ENCODE data around the gene CDYL2.
A peak's percentile ranks its signal among the peaks of the same experiment; 100 is the strongest.
"Not testable (repeated sequence)": the region's sequence is repeated elsewhere in the genome, so short reads cannot be mapped to it uniquely, and the experiment has no call there.

Gene CDYL2

DNA sequence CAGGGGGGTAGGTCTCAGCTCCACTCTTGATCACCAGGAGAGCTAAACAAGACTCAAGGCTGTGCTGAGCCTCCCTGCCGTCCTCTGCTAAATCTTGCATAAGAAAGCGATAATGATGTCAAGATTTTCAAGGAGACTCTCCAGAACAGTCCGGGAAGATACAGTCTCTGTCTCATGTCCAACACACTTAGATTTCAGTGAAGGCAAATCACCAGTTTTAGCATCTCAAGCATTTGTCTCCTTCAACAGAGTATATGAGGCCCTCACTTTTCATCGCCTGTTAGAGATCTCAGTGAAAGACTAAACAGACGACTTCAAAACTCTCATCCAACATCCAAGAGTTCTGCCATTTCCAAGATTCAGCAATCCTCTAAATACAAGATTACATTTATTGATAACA is 13.6 kb downstream of the CDYL2 start:
- no peak overlapping the region for H3K27ac Mint-ChIP-seq
- no peak for ATAC-seq
- no peaks in the 10 kb centered on the region for H3K27me3 Mint-ChIP-seq
- no peak overlapping the region for H3K4me3 Mint-ChIP-seq
- DNase-seq, result no peak
- no peaks in the 10 kb centered on the region for H3K4me1 Mint-ChIP-seq
- peaks cover 3 to 6% of the 10 kb centered on the region in 2 donors for H3K9me3 Mint-ChIP-seq

DNA sequence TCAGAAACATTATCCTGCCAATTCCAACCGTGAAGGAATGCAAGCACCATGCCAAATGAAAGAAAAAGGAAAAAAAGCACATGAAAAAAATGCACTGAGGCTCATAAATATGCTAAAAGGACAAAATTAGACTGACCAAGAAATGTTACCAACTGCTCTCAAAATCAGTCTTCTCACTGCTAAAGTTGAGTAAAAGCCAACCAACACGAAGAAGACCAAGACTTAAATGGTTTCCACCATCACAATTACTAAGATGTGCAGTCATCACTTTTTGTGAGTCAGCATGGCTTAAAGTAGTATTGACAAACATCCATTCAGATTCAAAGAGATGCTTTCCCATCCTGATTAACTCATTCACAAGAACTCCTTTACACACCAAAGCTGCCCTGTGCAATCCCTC is 16.4 kb downstream of the CDYL2 start:
- DNase-seq, result no peak
- no peak overlapping the region for H3K4me3 Mint-ChIP-seq
- no peaks in the 10 kb centered on the region for H3K27me3 Mint-ChIP-seq
- no peak overlapping the region for H3K27ac Mint-ChIP-seq
- no peak for ATAC-seq
- H3K9me3 Mint-ChIP-seq, result peaks cover 21% of the 10 kb centered on the region in 2 donors
- no peaks in the 10 kb centered on the region for H3K4me1 Mint-ChIP-seq

DNA sequence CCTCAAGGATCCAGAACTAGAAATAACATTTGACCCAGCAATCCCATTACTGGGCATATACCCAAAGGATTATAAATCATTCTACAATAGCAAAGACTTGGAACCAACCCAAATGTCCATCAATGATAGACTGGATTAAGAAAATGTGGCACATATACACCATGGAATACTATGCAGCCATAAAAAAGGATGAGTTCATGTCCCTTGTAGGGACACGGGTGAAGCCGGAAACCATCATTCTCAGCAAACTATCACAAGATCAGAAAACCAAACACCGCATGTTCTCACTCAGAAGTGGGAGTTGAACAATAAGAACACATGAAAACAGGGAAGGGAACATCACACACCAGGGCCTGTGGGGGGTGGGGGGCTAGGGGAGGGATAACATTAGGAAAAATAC is 17.8 kb downstream of the CDYL2 start:
- peaks cover 29 to 34% of the 10 kb centered on the region in 2 donors for H3K9me3 Mint-ChIP-seq
- not testable (repeated sequence) for H3K27ac Mint-ChIP-seq, DNase-seq, H3K4me3 Mint-ChIP-seq, H3K4me1 Mint-ChIP-seq, H3K27me3 Mint-ChIP-seq, ATAC-seq

DNA sequence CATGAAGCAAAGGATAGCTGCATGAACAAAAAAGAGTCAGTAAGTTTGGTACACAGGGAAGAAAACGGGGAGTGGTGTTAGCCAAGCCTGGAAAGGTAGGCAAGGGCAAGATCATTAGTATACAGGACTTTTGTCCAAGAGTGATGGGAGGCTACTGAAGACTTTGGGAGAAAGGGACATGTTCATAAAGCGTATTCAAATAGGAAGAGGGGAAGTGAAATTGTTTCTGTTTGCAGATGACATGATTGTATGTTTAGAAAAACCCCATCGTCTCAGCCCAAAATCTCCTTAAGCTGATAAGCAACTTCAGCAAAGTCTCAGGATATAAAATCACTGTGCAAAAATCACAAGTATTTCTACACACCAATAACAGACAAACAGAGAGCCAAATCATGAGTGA is 19.4 kb downstream of the CDYL2 start:
- Mint-ChIP-seq H3K27me3 (no peaks in the 10 kb centered on the region), H3K4me3 (no peak overlapping the region), H3K4me1 (no peaks in the 10 kb centered on the region), H3K9me3 (peaks cover 40 to 45% of the 10 kb centered on the region in 2 donors), H3K27ac (no peak overlapping the region)
- DNase-seq (no peak), ATAC-seq (no peak)

DNA sequence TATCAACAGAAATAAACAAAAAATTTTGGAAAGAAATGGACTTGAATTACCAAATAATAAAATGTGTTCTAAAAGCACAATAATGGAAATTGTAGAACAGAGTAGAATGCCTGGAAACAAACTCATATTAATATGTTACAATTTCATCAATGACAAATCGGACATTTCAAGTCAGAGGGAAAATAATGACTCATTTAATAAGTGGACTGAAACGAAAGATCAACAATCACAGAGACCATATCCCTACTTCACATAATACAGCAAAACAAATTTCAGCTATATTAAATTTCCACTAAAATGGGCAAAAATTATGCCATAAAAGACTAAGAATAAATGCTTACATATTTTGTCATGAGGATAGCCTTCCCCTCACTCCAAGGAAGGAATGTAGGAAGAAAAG is 25.7 kb downstream of the CDYL2 start:
- Mint-ChIP-seq H3K27ac (no peak overlapping the region), H3K4me3 (no peak overlapping the region), H3K9me3 (peaks cover 19 to 25% of the 10 kb centered on the region in 2 donors), H3K27me3 (no peaks in the 10 kb centered on the region), H3K4me1 (no peaks in the 10 kb centered on the region)
- no peak for ATAC-seq
- DNase-seq, result no peak

DNA sequence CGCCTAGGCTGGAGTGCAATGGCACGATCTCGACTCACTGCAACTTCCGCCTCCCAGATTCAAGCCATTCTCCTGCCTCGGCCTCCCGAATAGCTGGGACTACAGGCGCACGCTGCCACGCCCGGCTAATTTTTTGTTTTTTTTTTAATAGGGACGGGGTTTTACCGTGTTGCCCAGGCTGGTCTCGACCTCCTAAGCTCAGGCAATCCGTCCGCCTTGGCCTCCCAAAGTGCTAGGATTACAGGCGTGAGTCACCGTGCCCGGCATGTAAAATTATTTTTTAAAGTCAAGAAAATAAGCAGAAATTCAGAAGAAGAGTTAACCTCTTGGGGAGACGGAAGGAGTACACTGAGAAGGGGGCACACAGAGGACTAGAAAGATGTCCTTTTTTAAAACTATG is 27.5 kb downstream of the CDYL2 start:
- Mint-ChIP-seq H3K27ac (no peak overlapping the region), H3K9me3 (peaks cover 14 to 17% of the 10 kb centered on the region in 2 donors), H3K27me3 (no peaks in the 10 kb centered on the region), H3K4me1 (no peaks in the 10 kb centered on the region), H3K4me3 (no peak overlapping the region)
- no peak for ATAC-seq
- no peak for DNase-seq

DNA sequence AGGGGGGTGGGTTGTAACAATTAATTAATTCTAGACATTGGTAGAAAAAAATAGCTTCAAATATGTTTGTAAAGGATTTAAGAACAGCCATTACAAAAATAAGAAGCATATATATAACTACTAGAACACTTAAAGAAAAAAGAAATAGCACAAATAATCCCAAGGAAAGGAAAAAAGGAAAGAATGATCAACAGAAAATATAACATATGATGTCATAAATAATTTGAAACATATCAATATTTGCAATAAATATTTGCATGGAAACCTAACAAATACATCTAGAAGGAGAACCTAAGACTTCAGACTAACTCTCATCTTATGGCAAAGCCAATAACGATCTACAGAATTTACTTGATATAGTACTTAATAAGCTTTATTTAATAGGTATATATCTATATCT is 28.9 kb downstream of the CDYL2 start:
- no peak for ATAC-seq

DNA sequence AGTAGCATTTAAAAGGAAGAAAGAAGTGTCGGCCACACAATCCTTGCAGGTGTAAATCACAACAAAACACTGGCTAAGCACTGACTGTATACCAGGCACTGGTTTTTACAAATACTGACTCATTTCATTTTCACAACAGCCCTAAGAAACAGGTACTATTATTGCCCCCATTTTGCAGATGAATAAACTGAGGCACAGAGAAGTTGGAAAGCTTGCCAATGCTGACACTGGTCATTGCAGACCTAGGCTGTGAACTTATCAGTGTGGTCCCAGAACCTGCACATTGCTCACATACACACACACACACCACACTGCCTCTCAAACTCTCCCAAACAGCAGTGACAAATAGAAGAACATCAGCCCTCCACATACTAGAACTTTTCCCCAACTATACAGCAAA is 37.6 kb downstream of the CDYL2 start:
- no peak for ATAC-seq
- DNase-seq, result no peak
- Mint-ChIP-seq H3K4me1 (no peaks in the 10 kb centered on the region), H3K4me3 (no peak overlapping the region), H3K27me3 (no peaks in the 10 kb centered on the region), H3K27ac (no peak overlapping the region), H3K9me3 (peaks cover 4 to 5% of the 10 kb centered on the region in 2 donors)

More for the DNA sequence above, 28.9 kb downstream of the CDYL2 start:
- Mint-ChIP-seq H3K27ac (peak overlapping the region in 1 of 2 donors; percentile 33), H3K4me3 (no peak overlapping the region), H3K9me3 (peaks cover 0 to 8% of the 10 kb centered on the region in 2 donors), H3K27me3 (no peaks in the 10 kb centered on the region), H3K4me1 (no peaks in the 10 kb centered on the region)
- no peak for DNase-seq

DNA sequence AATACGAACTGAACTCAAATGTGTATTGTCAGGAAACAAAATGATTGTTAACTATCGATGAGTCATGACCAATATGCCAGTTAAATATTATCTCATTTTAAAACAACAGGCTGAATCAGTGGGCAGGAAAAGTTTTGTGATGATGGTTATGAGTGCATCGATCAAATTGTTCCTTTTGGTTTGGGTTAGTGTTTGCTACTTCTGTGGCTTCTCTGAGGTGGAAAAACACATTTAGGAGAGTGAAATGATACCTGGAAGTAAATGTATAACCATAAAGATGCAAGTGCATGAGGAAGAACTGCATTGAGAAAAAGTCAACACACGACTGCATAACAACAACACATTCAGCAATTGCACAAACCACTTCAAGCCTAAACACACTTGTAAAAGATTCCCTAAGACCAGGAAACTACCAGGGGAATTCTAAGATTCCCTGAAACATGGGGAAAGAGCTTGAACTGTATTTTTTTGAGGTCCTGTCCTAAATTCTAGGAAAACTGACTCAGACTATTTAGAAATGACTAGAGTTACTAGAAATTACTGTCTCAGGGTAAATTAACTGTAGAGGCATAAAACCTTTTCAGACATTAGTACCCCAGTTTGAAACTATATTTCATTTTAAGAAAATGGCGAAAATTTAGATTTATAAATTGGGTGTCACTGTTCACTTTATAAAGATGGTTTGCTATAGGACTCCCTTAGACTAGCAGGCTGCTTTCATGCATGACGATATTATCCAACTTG is 44.8 kb downstream of the CDYL2 start:
- Mint-ChIP-seq H3K9me3 (no peaks in the 10 kb centered on the region), H3K27ac (no peak overlapping the region), H3K4me1 (peaks cover 10% of the 10 kb centered on the region), H3K27me3 (no peaks in the 10 kb centered on the region), H3K4me3 (no peak overlapping the region)
- no peak for DNase-seq
- peak; percentile 57 for ATAC-seq

DNA sequence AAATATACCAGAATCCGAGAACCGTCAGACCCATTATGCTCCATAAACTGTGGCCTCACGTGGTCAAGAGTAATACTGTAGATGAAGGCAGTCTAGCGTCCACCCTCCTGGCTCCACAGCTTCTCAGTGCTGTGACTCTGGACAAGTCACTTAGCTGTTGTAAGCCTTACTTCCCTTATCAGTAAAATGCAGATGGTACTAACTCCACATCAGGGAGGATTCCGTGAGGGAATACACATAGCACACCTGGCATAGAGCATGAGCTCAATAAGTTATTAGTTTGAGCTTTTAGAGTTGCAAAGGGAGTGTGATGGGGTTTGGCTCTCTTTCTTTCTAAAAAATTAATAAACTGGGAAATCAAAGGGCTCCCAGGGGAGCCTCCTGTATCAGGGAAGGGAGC is 49.9 kb downstream of the CDYL2 start:
- Mint-ChIP-seq H3K27me3 (no peaks in the 10 kb centered on the region), H3K27ac (no peak overlapping the region), H3K9me3 (no peaks in the 10 kb centered on the region), H3K4me1 (peaks cover 11% of the 10 kb centered on the region), H3K4me3 (no peak overlapping the region)
- DNase-seq (no peak), ATAC-seq (no peak)

DNA sequence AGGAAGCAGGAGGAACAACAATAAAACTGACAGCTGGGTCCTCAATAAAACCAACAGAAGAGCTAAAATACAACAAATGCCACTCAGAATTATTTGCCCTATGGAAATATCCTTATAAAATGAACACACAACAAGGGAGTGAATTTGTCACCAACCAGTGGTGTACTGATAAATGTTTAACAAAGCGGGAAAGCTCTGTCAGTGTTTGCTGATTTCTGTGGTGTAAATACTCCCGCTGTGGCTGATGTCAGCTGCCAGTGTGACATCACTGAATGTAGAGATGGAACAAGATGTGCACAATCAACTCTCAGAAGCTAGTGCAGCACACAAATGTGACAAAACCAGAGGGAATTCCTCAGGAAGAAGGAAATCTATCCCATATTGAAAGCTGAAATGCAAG is 51.9 kb downstream of the CDYL2 start:
- no peak overlapping the region for H3K27ac Mint-ChIP-seq
- DNase-seq, result no peak

DNA sequence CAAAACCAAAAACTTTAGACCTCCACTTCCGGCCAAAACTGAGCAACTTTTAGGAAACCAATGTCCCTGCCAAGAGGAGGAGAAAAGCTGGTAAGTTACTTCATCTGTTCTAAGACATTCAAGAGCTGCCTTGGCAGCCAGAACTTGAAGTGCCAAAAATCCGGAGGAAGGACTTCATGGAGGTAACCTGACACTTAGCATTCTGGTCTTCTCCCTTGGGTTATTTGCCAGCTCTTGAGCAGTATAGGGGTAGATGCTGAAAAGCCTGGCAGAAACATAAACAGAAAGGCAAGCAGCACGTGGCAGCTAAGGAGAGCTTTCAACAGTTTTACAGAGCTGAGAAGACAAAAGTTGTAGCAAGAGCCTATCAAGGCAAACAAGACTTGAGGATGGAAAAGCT is 53.2 kb downstream of the CDYL2 start:
- Mint-ChIP-seq H3K9me3 (peaks cover 4 to 7% of the 10 kb centered on the region in 2 donors), H3K4me1 (peaks cover 8% of the 10 kb centered on the region)

More for the DNA sequence above, 51.9 kb downstream of the CDYL2 start:
- Mint-ChIP-seq H3K4me3 (no peak overlapping the region), H3K27me3 (no peaks in the 10 kb centered on the region), H3K9me3 (peaks cover 4 to 7% of the 10 kb centered on the region in 2 donors), H3K4me1 (peaks cover 8% of the 10 kb centered on the region)
- no peak for ATAC-seq

DNA sequence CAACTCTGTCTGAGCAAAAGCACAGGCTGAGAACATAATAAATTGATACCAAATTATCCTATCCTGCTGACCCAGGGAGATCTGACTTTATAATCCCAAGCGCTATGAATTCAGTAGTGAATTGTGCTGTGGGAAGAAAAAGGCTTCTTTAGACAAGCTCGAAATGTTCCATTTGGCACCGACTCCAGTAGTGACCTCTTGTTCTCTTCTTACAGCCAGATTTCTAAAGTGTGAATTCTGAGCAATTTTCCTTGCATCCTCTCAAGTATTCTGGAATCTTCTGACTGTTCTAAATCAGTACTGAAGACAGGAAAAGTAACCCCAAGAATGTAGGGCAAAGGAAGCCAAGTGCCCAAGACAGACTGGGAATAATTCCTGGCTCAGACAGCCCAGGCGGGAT is 58.2 kb downstream of the CDYL2 start:
- H3K27me3 Mint-ChIP-seq, result no peaks in the 10 kb centered on the region
- peaks cover 14 to 18% of the 10 kb centered on the region in 2 donors for H3K9me3 Mint-ChIP-seq
- H3K4me3 Mint-ChIP-seq, result no peak overlapping the region
- no peak for DNase-seq
- peaks cover 15% of the 10 kb centered on the region for H3K4me1 Mint-ChIP-seq
- no peak for ATAC-seq
- H3K27ac Mint-ChIP-seq, result no peak overlapping the region

More for the DNA sequence above, 53.2 kb downstream of the CDYL2 start:
- DNase-seq (no peak), ATAC-seq (no peak)
- H3K27ac Mint-ChIP-seq, result peak overlapping the region; percentile 6 to 34
- no peak overlapping the region for H3K4me3 Mint-ChIP-seq
- no peaks in the 10 kb centered on the region for H3K27me3 Mint-ChIP-seq

DNA sequence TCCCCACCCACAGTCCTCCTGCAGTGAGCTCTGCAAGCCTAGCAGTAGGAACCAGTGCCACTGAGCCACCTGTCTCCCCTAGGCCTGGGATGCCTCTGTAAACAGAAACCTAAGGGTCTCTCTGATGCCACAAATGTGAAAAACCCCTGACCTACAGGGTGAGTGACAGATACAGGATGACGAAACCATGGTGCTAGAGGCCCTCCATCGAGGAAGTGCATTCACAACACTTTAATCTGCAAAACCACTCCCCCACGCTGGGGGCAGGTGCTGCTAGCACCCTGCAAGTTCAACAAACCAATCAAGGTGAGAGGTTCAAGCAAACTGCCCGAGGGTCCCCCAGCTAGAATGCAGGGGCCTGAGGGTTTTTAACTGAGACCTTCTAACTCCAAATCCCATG is 59.5 kb downstream of the CDYL2 start:
- no peak overlapping the region for H3K27ac Mint-ChIP-seq
- peaks cover 17 to 18% of the 10 kb centered on the region in 2 donors for H3K9me3 Mint-ChIP-seq
- ATAC-seq, result peak; percentile 79
- DNase-seq, result peak; percentile 7 to 22
- H3K27me3 Mint-ChIP-seq, result no peaks in the 10 kb centered on the region
- peaks cover 15% of the 10 kb centered on the region for H3K4me1 Mint-ChIP-seq
- no peak overlapping the region for H3K4me3 Mint-ChIP-seq

DNA sequence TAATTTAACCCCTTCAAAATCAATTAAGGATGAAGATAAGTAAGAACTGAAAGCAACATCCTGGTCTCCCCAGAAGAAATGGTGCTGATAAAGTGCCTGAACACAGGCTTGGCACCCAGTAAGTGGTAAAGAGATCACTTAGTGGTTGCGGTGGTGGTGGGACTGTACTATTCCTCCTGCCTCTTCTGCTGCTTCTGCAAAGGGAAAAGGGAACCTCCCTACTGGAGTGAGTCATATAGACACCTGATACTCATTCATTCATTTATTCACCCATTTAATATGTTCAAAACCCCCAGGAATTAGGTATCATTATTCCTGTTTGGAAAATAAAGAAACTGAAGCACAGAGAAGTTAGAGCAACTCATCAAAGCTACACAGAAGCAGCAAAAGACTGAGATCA is 60.6 kb downstream of the CDYL2 start:
- Mint-ChIP-seq H3K4me3 (no peak overlapping the region), H3K27ac (no peak overlapping the region), H3K4me1 (peaks cover 26% of the 10 kb centered on the region), H3K27me3 (no peaks in the 10 kb centered on the region), H3K9me3 (peaks cover 27% of the 10 kb centered on the region in 2 donors)
- DNase-seq, result no peak
- ATAC-seq, result peak; percentile 38

DNA sequence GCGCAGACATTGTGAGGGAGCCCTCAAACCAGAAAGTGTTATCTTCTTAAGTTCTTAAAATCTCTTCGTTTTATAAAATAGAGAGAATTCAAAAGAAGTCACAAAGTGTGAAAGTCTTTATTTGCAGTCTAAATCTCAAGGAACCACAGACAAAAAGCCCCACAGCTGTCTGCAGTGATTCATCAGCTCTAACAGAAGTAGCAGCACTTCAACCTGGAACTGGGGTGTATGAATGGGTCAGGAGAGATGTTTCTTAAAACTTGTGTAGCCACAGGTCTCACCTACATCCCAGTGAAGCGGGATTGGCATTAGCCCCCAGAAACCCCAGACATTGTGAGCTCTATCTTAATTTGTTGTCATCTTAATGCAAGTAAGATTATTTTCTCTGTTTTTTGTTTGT is 61.1 kb downstream of the CDYL2 start:
- DNase-seq (no peak), ATAC-seq (peak; percentile 49)
- no peaks in the 10 kb centered on the region for H3K27me3 Mint-ChIP-seq
- H3K4me1 Mint-ChIP-seq, result peaks cover 27% of the 10 kb centered on the region
- H3K4me3 Mint-ChIP-seq, result no peak overlapping the region
- H3K27ac Mint-ChIP-seq, result no peak overlapping the region
- H3K9me3 Mint-ChIP-seq, result peaks cover 23 to 24% of the 10 kb centered on the region in 2 donors

DNA sequence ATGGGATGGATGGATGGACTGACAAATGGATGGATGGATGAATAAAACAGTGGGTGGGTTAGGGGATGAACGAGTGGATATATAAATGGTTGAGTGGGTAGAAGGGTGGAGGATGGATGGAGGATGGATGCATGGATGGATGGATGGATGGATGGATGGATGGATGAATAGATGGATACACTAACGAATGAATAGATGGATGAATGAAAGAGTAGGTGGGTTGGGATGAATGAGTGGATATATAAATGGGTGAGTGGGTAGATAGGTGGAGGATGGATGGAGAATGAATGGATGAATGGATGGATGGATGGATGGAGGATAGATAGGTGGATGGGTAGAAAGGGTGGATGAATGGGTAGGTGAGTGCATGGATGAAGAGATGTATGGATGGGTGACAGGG is 62.1 kb downstream of the CDYL2 start:
- Mint-ChIP-seq H3K27ac (no peak overlapping the region), H3K9me3 (peaks cover 23 to 24% of the 10 kb centered on the region in 2 donors), H3K27me3 (no peaks in the 10 kb centered on the region), H3K4me3 (no peak overlapping the region), H3K4me1 (peaks cover 27% of the 10 kb centered on the region)
- ATAC-seq (no peak), DNase-seq (no peak)

All from stimulated activated naive CD8-positive, alpha-beta T cell treated with anti-CD3 and anti-CD28 coated beads, Interleukin-15, amount 100 ng/mL, for 72 hours (primary cell).